Keratinocyte (primary cell): ENCODE measurements around the gene TRPV4. TPM values are rescaled to one million over a fixed set of nuclear protein-coding genes. Genes with fewer than 3 reads are reported as not detected.

Source experiments
- DNase-seq: peaks from one replicate; pipeline ENCODE4 v3.0.0-alpha.2; 2011; ENCODE audit warnings: low read depth, missing footprints, low spot score
- FAIRE-seq: peaks from 2 replicates; lab custom pipeline; 2011; peaks lifted over from hg19 to GRCh38; lab: Jason Lieb, UNC
- H2AFZ ChIP-seq: 2 replicates; pipeline ENCODE4 v1.6.0; 2012; ENCODE audit warnings: low read length, control low read depth, inconsistent platforms; ENCODE audit not compliant: control insufficient read depth
- H3K27ac ChIP-seq: 2 replicates; pipeline ENCODE4 v1.5.1; 2011; ENCODE audit warnings: low read length; ENCODE audit not compliant: control insufficient read depth, insufficient read depth
- H3K27me3 ChIP-seq: 3 replicates; pipeline ENCODE4 v1.6.0; 2011; ENCODE audit warnings: low read length; ENCODE audit not compliant: control insufficient read depth, insufficient read depth; ENCODE audit errors: extremely low read depth
- H3K36me3 ChIP-seq, 2 experiments: 2 replicates in 1 of 2; 3 replicates in 1 of 2; pipeline ENCODE4 v1.5.1; 2011; ENCODE audit warnings: low read length in 2 of 2, mild to moderate bottlenecking in 1 of 2; ENCODE audit not compliant: control insufficient read depth in 2 of 2, insufficient read depth in 2 of 2; ENCODE audit errors: extremely low read depth in 1 of 2
- H3K4me1 ChIP-seq: 3 replicates; pipeline ENCODE4 v1.5.1; 2011; ENCODE audit warnings: low read length; ENCODE audit not compliant: control insufficient read depth, insufficient read depth; ENCODE audit errors: extremely low read depth
- H3K4me2 ChIP-seq: 3 replicates; pipeline ENCODE4 v1.6.0; 2011; ENCODE audit warnings: low read depth, low read length; ENCODE audit not compliant: control insufficient read depth, insufficient read depth; ENCODE audit errors: extremely low read depth
- H3K4me3 ChIP-seq, 3 experiments: fragments of 200-600 bp in 1 of 3; sonication (generic) in 1 of 3; 2 replicates in 2 of 3; 3 replicates in 1 of 3; pipeline ENCODE4 v1.5.1; 2011 to 2016; ENCODE audit warnings: low read length in 3 of 3, mild to moderate bottlenecking in 3 of 3, control low read depth in 2 of 3, inconsistent platforms in 1 of 3, low read depth in 1 of 3, mixed read lengths in 1 of 3, mixed run types in 1 of 3, moderate library complexity in 1 of 3; ENCODE audit not compliant: control insufficient read depth in 2 of 3, insufficient read depth in 2 of 3; ENCODE audit errors: extremely low read depth in 1 of 3
- H3K79me2 ChIP-seq: 2 replicates; pipeline ENCODE4 v1.6.0; 2012; ENCODE audit warnings: low read length; ENCODE audit not compliant: control insufficient read depth, insufficient read depth
- H3K9ac ChIP-seq: 3 replicates; pipeline ENCODE4 v1.6.0; 2011; ENCODE audit warnings: low read length; ENCODE audit not compliant: control insufficient read depth, insufficient read depth; ENCODE audit errors: extremely low read depth
- H3K9me1 ChIP-seq: 3 replicates; pipeline ENCODE4 v1.6.0; 2011; ENCODE audit warnings: low read length; ENCODE audit not compliant: control insufficient read depth, insufficient read depth; ENCODE audit errors: extremely low read depth
- H3K9me3 ChIP-seq: 2 replicates; pipeline ENCODE4 v1.5.1; 2012; ENCODE audit warnings: low read depth, low read length; ENCODE audit not compliant: control insufficient read depth
- H4K20me1 ChIP-seq: 3 replicates; pipeline ENCODE4 v1.6.0; 2011; ENCODE audit warnings: low read length; ENCODE audit not compliant: control insufficient read depth, insufficient read depth; ENCODE audit errors: extremely low read depth
- CTCF ChIP-seq, 3 experiments: IDR thresholded peaks in 1 of 3; conservative IDR thresholded peaks in 1 of 3; optimal IDR thresholded peaks in 1 of 3; 2 replicates in 2 of 3; 3 replicates in 1 of 3; pipeline versions ENCODE3 to v1.5.1; 2011; ENCODE audit warnings: low read length in 3 of 3, mild to moderate bottlenecking in 3 of 3, moderate library complexity in 2 of 3, control low read depth in 1 of 3, inconsistent platforms in 1 of 3; ENCODE audit not compliant: insufficient read depth in 2 of 3; ENCODE audit errors: extremely low read depth in 1 of 3
- EZH2 ChIP-seq: IDR thresholded peaks from one replicate; pipeline ENCODE4 v1.6.1; 2012; ENCODE audit warnings: inconsistent platforms, mild to moderate bottlenecking, low read length, moderate library complexity
- dilution Hi-C: fragments of 300-500 bp; cut with MboI; formaldehyde crosslinking; loops from one replicate; pipeline ENCODE4 v1.7.0; 2020; ENCODE audit warnings: low sequenced_read_pairs; ENCODE audit not compliant: extremely low pct_ligation_motif_present
- polyA plus RNA-seq, 5 experiments: library from polyadenylated mRNA; depleted of rRNA in 3 of 5; stranded (reverse) in 3 of 5; stranded (forward) in 1 of 5; unstranded in 1 of 5; fragments of >200 nt; gene quantifications; 1 replicate in 1 of 5; 2 replicates in 3 of 5; 3 replicates in 1 of 5; pipeline versions ENCODE4 v1.2.1 to v1.2.3, GENCODE V29; 2011 to 2012; ENCODE audit warnings: missing spikeins in 2 of 5, low read depth in 1 of 5, low replicate concordance in 1 of 5

Gene TRPV4
- polyA plus RNA-seq, 1 donor (not counting 4 experiments of a cell fraction or from before 2014, with no cell fraction given), result 0.46 TPM

DNA sequence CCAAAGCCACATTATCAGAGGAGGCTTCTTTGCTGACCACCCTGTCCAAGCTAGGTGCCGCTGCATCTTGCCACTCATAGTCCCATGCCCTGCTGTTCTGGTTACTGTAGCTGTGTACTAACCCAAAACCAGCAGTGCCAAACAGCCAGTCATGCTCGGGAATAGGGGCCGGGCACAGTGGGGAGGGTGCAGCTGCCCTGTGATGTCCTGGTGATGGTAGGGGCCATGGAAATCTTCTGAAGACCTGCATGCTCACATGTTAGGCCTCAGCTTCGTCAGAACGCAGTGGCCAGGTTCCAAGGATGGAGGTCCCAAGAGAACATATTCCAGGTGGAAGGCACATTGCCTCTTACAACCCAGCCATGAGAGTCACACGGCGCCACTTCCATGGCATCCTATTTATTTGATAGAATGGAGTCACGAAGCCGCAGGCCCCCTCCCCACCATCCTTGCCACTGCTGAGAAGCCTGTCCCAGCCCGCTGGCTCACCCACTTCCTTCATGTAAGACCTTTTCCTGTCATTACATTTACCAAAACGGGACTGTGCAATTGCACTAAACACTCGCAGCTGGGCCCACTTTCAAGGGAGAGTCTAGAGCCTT lies 71.0 kb downstream of the TRPV4 start:
- no peaks in the 10 kb centered on the region for H3K36me3 ChIP-seq
- FAIRE-seq (no peak), DNase-seq (no peak)
- no peaks in the 10 kb centered on the region for H3K79me2 ChIP-seq
- dilution Hi-C loops, result no loop called here
- H3K9me3 ChIP-seq, result peaks cover 3% of the 10 kb centered on the region
- H3K4me2 ChIP-seq, result no peak overlapping the region
- no peaks in the 10 kb centered on the region for H4K20me1 ChIP-seq
- H3K9ac ChIP-seq, result no peak overlapping the region
- TF ChIP-seq EZH2 (no peak), CTCF (optimal IDR thresholded peaks at IDR 0.05 in 1 of 3, IDR thresholded peaks at IDR 0.05 in 1 of 3, conservative IDR thresholded peaks at IDR 0.05 in 1 of 3; ENCODE audit: extremely low read depth in 1 of 3, insufficient read depth in 2 of 3, low read length in 3 of 3) (no peak)
- no peak overlapping the region for H2AFZ ChIP-seq
- no peaks in the 10 kb centered on the region for H3K9me1 ChIP-seq
- no peaks in the 10 kb centered on the region for H3K27me3 ChIP-seq
- H3K4me3 ChIP-seq, result no peak overlapping the region
- no peaks in the 10 kb centered on the region for H3K4me1 ChIP-seq
- no peak overlapping the region for H3K27ac ChIP-seq

GRCh38 chr12:109760930-109761921 lies 72.0 kb downstream of the TRPV4 start:
- Histone ChIP-seq H3K79me2 (no peaks in the 10 kb centered on the region), H3K9ac (no peak overlapping the region), H3K9me3 (peaks cover 4% of the 10 kb centered on the region), H3K4me3 (no peak overlapping the region), H3K4me2 (no peak overlapping the region), H3K27me3 (no peaks in the 10 kb centered on the region), H3K9me1 (no peaks in the 10 kb centered on the region), H4K20me1 (no peaks in the 10 kb centered on the region), H3K36me3 (no peaks in the 10 kb centered on the region), H3K4me1 (no peaks in the 10 kb centered on the region), H2AFZ (no peak overlapping the region), H3K27ac (no peak overlapping the region)
- dilution Hi-C loops, result no loop called here
- TF ChIP-seq EZH2 (no peak), CTCF (optimal IDR thresholded peaks at IDR 0.05 in 1 of 3, IDR thresholded peaks at IDR 0.05 in 1 of 3, conservative IDR thresholded peaks at IDR 0.05 in 1 of 3; ENCODE audit: extremely low read depth in 1 of 3, insufficient read depth in 2 of 3, low read length in 3 of 3) (no peak)
- FAIRE-seq (no peak), DNase-seq (no peak)
